H1 (cell line): Measurements from ENCODE around the gene ZFAND3. TPM values are rescaled to one million over a fixed set of nuclear protein-coding genes. Genes with fewer than 3 reads are reported as not detected.

ENCODE experiments used
- CTCF ChIA-PET: fragments of 300-600 bp; sonication (Branson Sonifier 250); formaldehyde crosslinking; loops from one replicate; lab custom pipeline; 2021; ENCODE audit not compliant: partially characterized antibody; lab: Charles Lee
- POLR2A ChIA-PET: fragments of 300-600 bp; sonication (Branson Sonifier 250); formaldehyde crosslinking; loops from one replicate; lab custom pipeline; 2021; ENCODE audit warnings: inconsistent platforms; ENCODE audit not compliant: partially characterized antibody; lab: Charles Lee
- DNase-seq, 2 experiments: peaks; one replicate each; pipeline versions ENCODE4 v3.0.0 to v3.0.0-alpha.2; 2010 to 2022; ENCODE audit warnings: low spot score in 2 of 2, low read depth in 1 of 2, mixed read lengths in 1 of 2
- FAIRE-seq: peaks from 2 replicates; lab custom pipeline; 2011; peaks lifted over from hg19 to GRCh38; lab: Jason Lieb, UNC
- H2AFZ ChIP-seq: 2 replicates; pipeline ENCODE4 v1.8.1; 2012; ENCODE audit warnings: low read length, inconsistent platforms
- H2AK5ac ChIP-seq: 2 replicates; pipeline ENCODE4 v1.6.1; 2013; ENCODE audit warnings: low read depth, low read length
- H2BK120ac ChIP-seq: replicated peaks from 2 replicates; pipeline ENCODE3; 2013; ENCODE audit warnings: low read depth, low read length, inconsistent platforms
- H2BK12ac ChIP-seq: 2 replicates; pipeline ENCODE4 v1.6.1; 2013; ENCODE audit warnings: low read depth, low read length
- H2BK15ac ChIP-seq: 2 replicates; pipeline ENCODE4 v1.6.1; 2013; ENCODE audit warnings: low read length
- H2BK20ac ChIP-seq: 2 replicates; pipeline ENCODE4 v1.6.1; 2013; ENCODE audit warnings: low read length
- H2BK5ac ChIP-seq: 2 replicates; pipeline ENCODE4 v1.6.1; 2013; ENCODE audit warnings: low read depth, low read length
- H3K14ac ChIP-seq: 2 replicates; pipeline ENCODE4 v1.6.1; 2013; ENCODE audit warnings: inconsistent platforms; ENCODE audit not compliant: insufficient read length
- H3K18ac ChIP-seq: 2 replicates; pipeline ENCODE4 v1.6.1; 2013; ENCODE audit warnings: low read length; ENCODE audit errors: extremely low read depth
- H3K23ac ChIP-seq: 2 replicates; pipeline ENCODE4 v1.6.1; 2013; ENCODE audit warnings: inconsistent platforms; ENCODE audit not compliant: insufficient read length
- H3K23me2 ChIP-seq: 2 replicates; pipeline ENCODE4 v1.6.1; 2013; ENCODE audit warnings: low read depth, low read length
- H3K27ac ChIP-seq: 2 replicates; pipeline ENCODE4 v1.6.1; 2011; ENCODE audit warnings: low read depth, low read length, inconsistent platforms
- H3K27me3 ChIP-seq, 4 experiments: replicated peaks in 1 of 4; 1 replicate in 1 of 4; 2 replicates in 3 of 4; pipeline versions ENCODE4 v1.6.1 to v1.8.1; 2011 to 2013; ENCODE audit warnings: low read length in 3 of 4, mild to moderate bottlenecking in 3 of 4, inconsistent platforms in 2 of 4, mixed read lengths in 2 of 4, moderate library complexity in 1 of 4; ENCODE audit not compliant: control insufficient read depth in 3 of 4, insufficient read depth in 3 of 4; ENCODE audit errors: extremely low read depth in 1 of 4
- H3K36me3 ChIP-seq, 4 experiments: 2 replicates each; pipeline versions ENCODE4 v1.6.1 to v1.8.1; 2011 to 2013; ENCODE audit warnings: mild to moderate bottlenecking in 4 of 4, low read length in 3 of 4, moderate library complexity in 2 of 4, control low read depth in 1 of 4, inconsistent platforms in 1 of 4; ENCODE audit not compliant: insufficient read depth in 4 of 4, control insufficient read depth in 2 of 4
- H3K4ac ChIP-seq: replicated peaks from 2 replicates; pipeline ENCODE3; 2013; ENCODE audit warnings: low read length, low read depth, mixed read lengths, inconsistent platforms; ENCODE audit not compliant: insufficient read length
- H3K4me1 ChIP-seq, 4 experiments: replicated peaks in 1 of 4; 1 replicate in 1 of 4; 2 replicates in 3 of 4; pipeline versions ENCODE4 v1.6.1 to v1.8.1; 2011 to 2013; ENCODE audit warnings: low read length in 3 of 4, inconsistent platforms in 2 of 4, mixed read lengths in 1 of 4; ENCODE audit not compliant: insufficient read depth in 4 of 4, control insufficient read depth in 3 of 4
- H3K4me2 ChIP-seq, 2 experiments: 2 replicates each; pipeline versions ENCODE4 v1.6.1 to v1.8.1; 2011 to 2013; ENCODE audit warnings: low read depth in 2 of 2, low read length in 2 of 2, control low read depth in 1 of 2, inconsistent platforms in 1 of 2, mild to moderate bottlenecking in 1 of 2; ENCODE audit not compliant: insufficient read depth in 1 of 2
- H3K4me3 ChIP-seq, 4 experiments: fragments of 200-600, 300-600 bp in 1 of 4; sonication (generic), shearing (Covaris generic), sonication (Bioruptor Twin) in 1 of 4; 2 replicates each; pipeline versions ENCODE4 v1.5.1 to v1.8.1; 2011 to 2016; ENCODE audit warnings: low read length in 4 of 4, low read depth in 3 of 4, control low read depth in 2 of 4, inconsistent platforms in 2 of 4, mild to moderate bottlenecking in 2 of 4, mixed read lengths in 1 of 4, moderate library complexity in 1 of 4; ENCODE audit not compliant: insufficient read depth in 2 of 4; ENCODE audit errors: extremely low read depth in 1 of 4
- H3K56ac ChIP-seq: replicated peaks from 2 replicates; pipeline ENCODE3; 2013; ENCODE audit warnings: low read depth, mild to moderate bottlenecking, mixed read lengths, low read length, inconsistent platforms; ENCODE audit not compliant: insufficient read length
- H3K79me1 ChIP-seq: 2 replicates; pipeline ENCODE4 v1.6.1; 2013; ENCODE audit warnings: low read depth, low read length, control low read depth
- H3K79me2 ChIP-seq, 2 experiments: 2 replicates each; pipeline versions ENCODE4 v1.6.1 to v1.8.1; 2012 to 2013; ENCODE audit warnings: low read length in 2 of 2, mild to moderate bottlenecking in 2 of 2, inconsistent platforms in 1 of 2; ENCODE audit not compliant: insufficient read depth in 2 of 2, control insufficient read depth in 1 of 2
- H3K9ac ChIP-seq, 4 experiments: replicated peaks in 1 of 4; 1 replicate in 1 of 4; 2 replicates in 3 of 4; pipeline versions ENCODE4 v1.6.1 to v1.8.1; 2011 to 2013; ENCODE audit warnings: low read depth in 3 of 4, low read length in 3 of 4, control low read depth in 2 of 4, mild to moderate bottlenecking in 2 of 4, moderate library complexity in 2 of 4, inconsistent platforms in 1 of 4; ENCODE audit errors: extremely low read depth in 1 of 4
- H3K9me3 ChIP-seq, 2 experiments: 2 replicates each; pipeline versions ENCODE4 v1.6.1 to v1.8.1; 2012 to 2013; ENCODE audit warnings: mild to moderate bottlenecking in 2 of 2, moderate library complexity in 2 of 2, control low read depth in 1 of 2, inconsistent platforms in 1 of 2, low read depth in 1 of 2, low read length in 1 of 2, mixed read lengths in 1 of 2; ENCODE audit not compliant: insufficient read depth in 2 of 2
- H4K20me1 ChIP-seq, 2 experiments: replicated peaks in 1 of 2; 2 replicates each; pipeline versions ENCODE3 to v1.8.1; 2011 to 2013; ENCODE audit warnings: inconsistent platforms in 2 of 2, low read length in 2 of 2, mild to moderate bottlenecking in 1 of 2; ENCODE audit not compliant: insufficient read depth in 2 of 2, control insufficient read depth in 1 of 2
- H4K5ac ChIP-seq: 2 replicates; pipeline ENCODE4 v1.6.1; 2013; ENCODE audit warnings: low read length, low read depth, mixed read lengths, inconsistent platforms; ENCODE audit not compliant: insufficient read length
- H4K8ac ChIP-seq: 2 replicates; pipeline ENCODE4 v1.8.0; 2013; ENCODE audit warnings: mild to moderate bottlenecking, moderate library complexity, low read length, inconsistent platforms; ENCODE audit not compliant: insufficient read depth; ENCODE audit errors: extremely low read depth
- H4K91ac ChIP-seq: replicated peaks from 2 replicates; pipeline ENCODE3; 2013; ENCODE audit warnings: low read length, mixed read lengths, inconsistent platforms; ENCODE audit not compliant: insufficient read length
- CHD2 ChIP-seq: IDR thresholded peaks from 2 replicates; pipeline ENCODE4 v1.6.1; 2012; ENCODE audit warnings: low read length, improper control_type of control experiment
- RBBP5 ChIP-seq: IDR thresholded peaks from 2 replicates; pipeline ENCODE4 v1.7.1; 2012; ENCODE audit warnings: low read depth, mild to moderate bottlenecking, inconsistent platforms, low read length, moderate library complexity, borderline replicate concordance
- RNF2 ChIP-seq: fragments of 200-900, 300-1000 bp; sonication (generic); IDR thresholded peaks from 2 replicates; pipeline ENCODE4 v1.7.1; 2016; ENCODE audit warnings: borderline replicate concordance, low read depth, mild to moderate bottlenecking, antibody characterized with exemption, low read length; ENCODE audit not compliant: poor library complexity, severe bottlenecking; ENCODE audit errors: missing control alignments
- SIRT6 ChIP-seq: IDR thresholded peaks from one replicate; pipeline ENCODE4 v1.7.1; 2012; ENCODE audit warnings: low read length, inconsistent platforms
- SP1 ChIP-seq: IDR thresholded peaks from 2 replicates; pipeline ENCODE4 v1.6.1; 2011; ENCODE audit warnings: low read depth, low read length
- polyA plus RNA-seq, 7 experiments: library from polyadenylated mRNA; depleted of rRNA in 3 of 7; stranded (reverse) in 5 of 7; unstranded in 2 of 7; fragments of >200 nt in 5 of 7; fragments of 200-250 nt in 2 of 7; gene quantifications; 1 replicate in 5 of 7; 2 replicates in 1 of 7; 4 replicates in 1 of 7; pipeline versions ENCODE4 v1.2.1 to v1.2.3, GENCODE V29; 2011 to 2013; ENCODE audit warnings: missing spikeins in 2 of 7, mixed read lengths in 2 of 7
- total RNA-seq: library from RNA; stranded (reverse); fragmentation: NEBNext Ultra II Directional; extraction: Animal tissue kit (Norgen Biotek cat#: 25700); gene quantifications from 2 replicates; pipeline ENCODE4 v1.2.1, GENCODE V29; 2021

The ZFAND3 gene
- total and polyA plus RNA-seq, 2 of the 8 experiments (the other 6 are each of a cell fraction or from before 2014, with no cell fraction given): 13.0 to 51.3 TPM

DNA sequence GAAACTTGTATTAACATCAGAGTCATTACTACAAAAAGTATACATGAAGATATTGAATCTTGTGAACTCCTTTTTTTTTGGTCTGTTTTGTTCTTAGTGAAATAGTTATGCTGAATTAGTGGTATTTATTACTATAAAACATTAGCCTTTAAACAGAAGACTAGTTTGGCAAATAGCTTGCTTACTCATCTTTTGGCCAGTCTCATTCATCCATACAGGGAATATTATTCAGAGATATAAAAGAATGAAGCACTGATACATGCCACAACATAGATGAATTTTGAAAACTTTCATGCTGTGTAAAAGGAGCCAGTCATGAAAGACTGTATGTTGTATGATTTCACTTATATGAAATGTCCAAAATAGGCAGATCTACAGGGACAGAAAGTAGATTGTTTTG lies 205.9 kb downstream of the ZFAND3 start:
- Histone ChIP-seq H3K79me2 (peaks cover 0 to 13% of the 10 kb centered on the region in 2 experiments; a peak in 1 of 4 replicates), H3K27me3 (no peaks in the 10 kb centered on the region)

More for the DNA sequence above, 205.9 kb downstream of the ZFAND3 start:
- H4K5ac ChIP-seq: no peak overlapping the region
- no peak overlapping the region for H4K91ac ChIP-seq
- POLR2A ChIA-PET: no interaction called here
- no peak overlapping the region for H3K14ac ChIP-seq
- H3K36me3 ChIP-seq: no peaks in the 10 kb centered on the region
- H3K4me2 ChIP-seq: no peak overlapping the region
- no peak overlapping the region for H3K56ac ChIP-seq
- CTCF ChIA-PET: interaction anchor here (0.7 to 1.6 kb wide), 6 partner anchors 8 to 468 kb away, joined by 3 to 5 read pairs (median 3); no protein-coding TSS in a partner anchor
- H3K27ac ChIP-seq: no peak overlapping the region
- no peak overlapping the region for H2BK5ac ChIP-seq
- no peak overlapping the region for H2BK12ac ChIP-seq
- no peak overlapping the region for H3K23ac ChIP-seq
- peaks cover 0 to 3% (median 1%) of the 10 kb centered on the region in 4 experiments; a peak in 2 of 7 replicates for H3K4me1 ChIP-seq
- H2AFZ ChIP-seq: no peak overlapping the region
- no peak for TF ChIP-seq RNF2
- TF ChIP-seq RBBP5: no peak
- no peak for TF ChIP-seq CHD2
- no peak for TF ChIP-seq SP1
- no peak for TF ChIP-seq SIRT6
- no peak overlapping the region for H2BK15ac ChIP-seq
- H4K20me1 ChIP-seq: peaks cover 0 to 1% of the 10 kb centered on the region in 2 experiments
- H2AK5ac ChIP-seq: no peak overlapping the region
- no peak overlapping the region for H2BK120ac ChIP-seq
- H3K4ac ChIP-seq: no peak overlapping the region
- H3K23me2 ChIP-seq: no peaks in the 10 kb centered on the region
- no peak for FAIRE-seq
- H3K9me3 ChIP-seq: no peaks in the 10 kb centered on the region; a peak in 1 of 4 replicates
- no peak overlapping the region for H4K8ac ChIP-seq
- no peak overlapping the region for H3K4me3 ChIP-seq
- H3K9ac ChIP-seq: no peak overlapping the region
- H3K18ac ChIP-seq: no peak overlapping the region
- H3K79me1 ChIP-seq: no peaks in the 10 kb centered on the region; the same call in 1 of the 2 replicates
- no peak for DNase-seq
- H2BK20ac ChIP-seq: no peak overlapping the region
